Activated CD8-positive, alpha-beta memory T cell treated with anti-CD3 and anti-CD28 coated beads, Interleukin-2, amount 50 U/mL, for 1 hour (primary cell): Measurements from ENCODE around the gene CACNB4.
"Not testable (repeated sequence)": the region's sequence is repeated elsewhere in the genome, so short reads cannot be mapped to it uniquely, and the experiment has no call there.

ENCODE experiments used
- DNase-seq: peaks from one replicate; pipeline ENCODE4 v3.0.0-alpha.2; 2020; ENCODE audit errors: extremely low read depth

CACNB4 gene

GRCh38 chr2:152098496-152099366, at the start of gene CACNB4:
CACNB4 (minus strand) TSS chr2:152099044.
- no peak for DNase-seq

- DNase-seq, result no peak
Observed at GRCh38 chr2:152134488-152135280, 35.8 kb upstream of the CACNB4 start.

- DNase-seq, result no peak
Observed at GRCh38 chr2:152132306-152132705, 33.5 kb upstream of the CACNB4 start.

GRCh38 chr2:152127628-152128027, 28.8 kb upstream of the CACNB4 start:
- no peak for DNase-seq

- no peak for DNase-seq
Observed at GRCh38 chr2:152126664-152127063, 27.8 kb upstream of the CACNB4 start.

GRCh38 chr2:152122161-152122560, 23.3 kb upstream of the CACNB4 start:
- no peak for DNase-seq

GRCh38 chr2:152120430-152120829, 21.6 kb upstream of the CACNB4 start:
- no peak for DNase-seq

- DNase-seq, result no peak
Observed at GRCh38 chr2:152115952-152116351, 17.1 kb upstream of the CACNB4 start.

- DNase-seq, result no peak
Observed at GRCh38 chr2:152114366-152114765, 15.5 kb upstream of the CACNB4 start.

GRCh38 chr2:152107140-152107539, 8.3 kb upstream of the CACNB4 start:
- DNase-seq, result not testable (repeated sequence)

- DNase-seq, result no peak
Observed at GRCh38 chr2:152106464-152106863, 7.6 kb upstream of the CACNB4 start.

GRCh38 chr2:152103271-152103670, 4.4 kb upstream of the CACNB4 start:
- no peak for DNase-seq

- DNase-seq, result no peak
Observed at GRCh38 chr2:152100961-152101360, 2.1 kb upstream of the CACNB4 start.

- DNase-seq, result no peak
Observed at GRCh38 chr2:152099367-152100050, 665 bp upstream of the CACNB4 start.

GRCh38 chr2:152097801-152098495, 896 bp downstream of the CACNB4 start:
- no peak for DNase-seq

GRCh38 chr2:152097290-152097800, 1.5 kb downstream of the CACNB4 start:
- no peak for DNase-seq

- no peak for DNase-seq
Observed at GRCh38 chr2:152095146-152095545, 3.7 kb downstream of the CACNB4 start.

GRCh38 chr2:152094014-152094413, 4.8 kb downstream of the CACNB4 start:
- DNase-seq, result no peak

GRCh38 chr2:152093464-152093863, 5.4 kb downstream of the CACNB4 start:
- no peak for DNase-seq

GRCh38 chr2:152092095-152092494, 6.7 kb downstream of the CACNB4 start:
- DNase-seq, result no peak

- DNase-seq, result not testable (repeated sequence)
Observed at GRCh38 chr2:152090726-152091125, 8.1 kb downstream of the CACNB4 start.
